Measurements from ENCODE around the gene ZNF428.

ZNF428 gene, protein sequence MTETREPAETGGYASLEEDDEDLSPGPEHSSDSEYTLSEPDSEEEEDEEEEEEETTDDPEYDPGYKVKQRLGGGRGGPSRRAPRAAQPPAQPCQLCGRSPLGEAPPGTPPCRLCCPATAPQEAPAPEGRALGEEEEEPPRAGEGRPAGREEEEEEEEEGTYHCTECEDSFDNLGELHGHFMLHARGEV

DNA sequence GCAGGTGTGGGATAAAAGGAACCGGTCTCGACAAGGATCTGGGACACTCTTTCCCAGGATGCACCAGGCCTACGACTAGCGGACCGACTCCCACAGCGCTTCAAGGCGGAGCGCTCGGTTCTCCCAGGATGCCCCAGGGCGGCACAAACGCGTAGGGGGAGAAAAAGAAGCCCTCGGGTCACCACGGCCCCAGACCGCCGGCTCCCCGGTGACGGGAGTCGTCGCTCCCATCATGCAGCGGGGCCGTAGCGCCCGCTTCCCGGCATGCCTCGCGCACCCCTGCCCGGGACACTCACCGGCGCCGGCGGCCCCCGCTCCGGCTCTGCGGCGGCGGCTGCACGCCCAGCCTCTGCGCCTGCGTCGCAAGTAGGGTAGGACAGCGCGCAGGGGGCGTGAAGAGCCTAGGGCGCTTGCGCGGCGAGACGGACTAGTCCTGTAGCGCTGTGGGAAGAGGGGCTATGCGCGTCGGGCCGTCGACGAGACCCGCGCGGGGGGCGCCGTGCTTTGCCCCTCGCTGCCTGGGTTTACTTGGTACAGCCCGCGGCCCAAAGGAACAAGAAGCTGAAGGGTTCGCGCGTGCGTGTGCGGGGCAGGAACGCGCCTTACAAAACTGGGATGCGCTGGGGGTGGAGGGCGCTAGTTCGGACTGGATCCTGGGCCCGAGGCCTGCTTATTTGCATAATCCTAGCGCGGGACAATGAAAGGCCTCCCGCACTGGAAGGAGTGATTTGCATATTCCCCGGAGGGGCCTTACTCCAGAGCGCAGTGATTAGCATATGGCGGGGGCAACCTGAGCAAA is at the start of gene ZNF428:
ZNF428 (minus strand) TSS at position 368 of the 799 bp plus-strand sequence. CDS start 5,325 bp downstream, outside the sequence.
- CTCF ChIA-PET: no interaction called here
- Mint-ChIP-seq H3K36me3 (no peaks in the 10 kb centered on the region), H3K4me1 (peaks cover 37% of the 10 kb centered on the region), H3K9me3 (no peaks in the 10 kb centered on the region), H3K27ac (peak within 1 kb of the TSS; percentile 98), H3K27me3 (no peaks in the 10 kb centered on the region), H3K4me3 (peak within 1 kb of the TSS; percentile 94)
- peak; percentile 88 for DNase-seq

DNA sequence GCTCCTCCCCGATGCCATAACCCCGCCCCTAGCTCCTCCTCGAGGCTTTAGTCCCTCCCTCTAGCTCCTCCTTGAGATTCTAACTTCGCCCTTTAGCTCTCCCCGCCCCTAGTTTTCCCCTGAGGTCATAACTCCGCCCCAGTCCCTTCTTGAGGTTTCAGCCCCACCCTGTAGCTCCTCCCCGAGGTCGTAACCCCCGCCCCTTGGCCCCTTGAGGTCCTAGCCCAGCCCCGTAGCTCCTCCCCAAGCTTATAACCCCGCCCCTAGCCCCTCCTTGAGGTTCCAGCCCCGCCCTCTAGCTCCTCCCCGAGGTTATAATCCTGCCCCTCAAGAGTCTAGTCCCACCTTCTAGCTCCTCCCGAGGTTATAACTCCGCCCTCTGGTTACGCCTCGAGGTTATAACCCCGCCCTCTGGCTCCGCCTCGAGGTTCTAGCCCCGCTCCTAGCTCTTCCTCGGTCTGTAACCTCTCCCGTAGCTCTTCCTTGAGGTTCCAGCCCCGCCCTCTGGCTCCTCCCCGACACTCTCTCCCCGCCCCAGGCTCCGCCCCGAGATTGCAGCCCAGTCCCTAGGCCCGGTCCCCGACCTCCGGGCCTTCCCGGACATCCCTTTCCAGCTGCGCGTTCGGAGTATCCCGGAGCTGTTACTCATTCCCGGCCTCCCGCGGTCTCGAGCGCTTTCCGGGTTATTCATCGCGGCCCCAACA is 49.1 kb upstream of the ZNF428 start:
- H3K36me3 Mint-ChIP-seq: peaks cover 24% of the 10 kb centered on the region
- H3K4me1 Mint-ChIP-seq: peaks cover 56% of the 10 kb centered on the region
- CTCF ChIA-PET: interaction anchor here (0.7 to 3.5 kb wide), 25 partner anchors 9 to 222 kb away, joined by 3 to 29 read pairs (median 4); partner anchors contain the start of genes IRGQ, KCNN4 and ZNF576
- peaks cover 37% of the 10 kb centered on the region for H3K27me3 Mint-ChIP-seq
- DNase-seq: peak; percentile 99
- H3K9me3 Mint-ChIP-seq: no peaks in the 10 kb centered on the region
- H3K27ac Mint-ChIP-seq: peak overlapping the region; percentile 71
- H3K4me3 Mint-ChIP-seq: peak overlapping the region; percentile 79

DNA sequence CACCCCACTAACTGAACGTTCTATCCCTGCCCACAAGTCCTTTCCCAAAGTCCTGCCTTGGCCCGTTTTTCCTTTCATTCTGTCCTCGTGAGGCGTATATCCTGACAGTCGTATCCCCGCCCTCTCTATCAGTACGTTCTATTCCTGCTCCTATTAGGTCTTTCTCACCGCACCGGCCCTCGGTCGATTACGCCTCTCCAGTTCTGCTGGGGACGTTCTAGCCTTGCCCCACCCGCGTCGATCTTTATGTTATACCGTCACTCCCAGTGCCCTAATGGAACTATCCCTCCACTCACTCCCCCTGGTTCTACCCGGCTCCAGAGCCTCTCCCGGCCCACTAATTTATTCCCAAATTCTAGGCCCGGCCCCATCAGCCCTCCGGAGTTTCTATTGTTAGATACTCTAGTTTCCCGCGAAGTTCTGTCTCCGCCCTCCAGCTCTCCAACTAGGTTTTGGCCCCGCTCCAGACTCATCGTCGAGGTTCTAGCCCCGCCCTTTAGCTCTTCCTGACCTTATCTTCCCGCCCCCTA is 48.5 kb upstream of the ZNF428 start:
- DNase-seq: no peak
- Mint-ChIP-seq H3K9me3 (no peaks in the 10 kb centered on the region), H3K4me1 (peaks cover 62% of the 10 kb centered on the region), H3K27ac (peak overlapping the region; percentile 71), H3K4me3 (peak overlapping the region; percentile 79), H3K27me3 (peaks cover 37% of the 10 kb centered on the region), H3K36me3 (peaks cover 25% of the 10 kb centered on the region)
- CTCF ChIA-PET: interaction anchor here (0.7 to 3.5 kb wide), 25 partner anchors 9 to 221 kb away, joined by 3 to 29 read pairs (median 4); partner anchors contain the start of genes IRGQ, KCNN4 and ZNF576

DNA sequence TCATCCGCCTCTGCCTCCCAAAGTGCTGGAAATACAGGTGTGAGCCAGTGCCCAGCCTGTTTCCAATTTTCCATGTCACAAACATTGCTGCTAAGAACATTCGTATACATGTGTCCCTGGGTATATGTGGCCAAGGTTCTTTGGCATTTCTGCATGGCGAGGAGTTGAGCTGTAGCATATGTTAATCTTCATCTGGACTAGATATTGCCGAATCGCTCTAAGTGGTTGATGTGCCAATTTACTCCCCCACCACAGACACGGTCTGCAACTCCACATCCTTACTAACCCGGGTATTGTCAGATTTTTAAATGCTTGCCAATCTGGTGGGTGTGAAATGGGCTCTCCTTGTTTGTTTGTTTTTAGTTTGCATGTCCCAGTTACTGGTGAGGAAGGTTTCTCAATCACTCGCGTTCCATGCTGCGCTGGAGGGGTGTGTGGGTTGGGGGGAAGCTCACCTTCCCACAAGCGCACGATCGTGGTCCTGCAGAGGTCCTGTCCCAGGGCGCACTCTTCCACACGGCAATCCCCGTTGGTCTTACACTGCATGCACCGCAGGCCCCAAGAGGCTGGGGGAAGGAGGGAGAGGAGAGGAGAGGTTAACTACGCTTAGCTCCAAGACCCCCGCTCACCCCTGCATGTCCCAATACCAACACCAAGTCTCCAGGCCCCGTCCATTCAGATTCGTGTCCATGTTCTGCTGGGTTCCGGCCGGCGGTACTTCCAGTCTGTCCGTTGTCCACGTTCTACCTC is 47.9 kb upstream of the ZNF428 start:
- Mint-ChIP-seq H3K27me3 (peaks cover 33% of the 10 kb centered on the region), H3K4me3 (peak overlapping the region; percentile 79), H3K27ac (peak overlapping the region; percentile 71), H3K36me3 (peaks cover 30% of the 10 kb centered on the region), H3K9me3 (no peaks in the 10 kb centered on the region), H3K4me1 (peaks cover 66% of the 10 kb centered on the region)
- CTCF ChIA-PET: interaction anchor here (1.5 to 3.5 kb wide), 2 partner anchors 77 to 111 kb away, joined by 9 to 29 read pairs; no protein-coding TSS in a partner anchor
- no peak for DNase-seq

DNA sequence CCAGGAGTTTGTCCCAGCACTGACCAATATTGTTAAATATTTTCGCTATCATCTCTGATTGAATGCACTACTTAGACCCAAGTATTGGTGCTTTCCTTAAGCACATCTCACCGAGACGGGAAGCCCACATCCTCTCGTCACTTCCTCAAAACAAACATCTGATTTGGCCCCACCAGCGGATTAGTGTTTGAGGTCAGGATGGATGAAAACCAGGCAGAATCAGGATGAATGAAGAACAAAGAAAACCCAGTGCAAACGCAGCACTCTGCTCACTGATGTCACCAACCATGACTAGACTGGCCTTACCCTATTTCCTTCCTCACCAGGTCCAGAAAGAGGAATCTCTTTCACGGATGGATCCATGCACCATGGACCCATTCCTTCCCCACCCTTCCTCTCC is 44.6 kb upstream of the ZNF428 start:
- Mint-ChIP-seq H3K9me3 (no peaks in the 10 kb centered on the region), H3K27ac (peak overlapping the region; percentile 75), H3K4me1 (peaks cover 50% of the 10 kb centered on the region), H3K4me3 (peak overlapping the region; percentile 22), H3K27me3 (peaks cover 9% of the 10 kb centered on the region), H3K36me3 (peaks cover 41% of the 10 kb centered on the region)
- peak; percentile 68 for DNase-seq
- CTCF ChIA-PET: no interaction called here

DNA sequence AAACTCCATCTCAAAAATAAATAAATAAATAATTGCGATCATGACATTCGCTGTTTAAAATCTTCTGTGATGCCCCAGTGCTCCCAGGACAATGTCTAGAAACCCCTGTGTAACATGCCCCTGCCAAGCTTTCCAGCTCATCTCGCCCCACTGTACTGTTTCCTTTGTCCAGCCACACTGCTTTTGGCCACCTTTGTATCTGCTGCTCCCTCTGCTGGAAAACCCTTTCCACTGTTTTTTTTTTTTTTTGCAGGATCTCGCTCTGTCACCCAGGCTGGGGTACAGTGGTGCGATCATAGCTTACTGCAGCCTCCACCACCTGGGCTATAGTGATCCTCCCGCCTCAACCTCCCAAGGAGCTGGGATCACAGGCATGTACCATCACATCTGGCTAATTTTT is 43.1 kb upstream of the ZNF428 start:
- Mint-ChIP-seq H3K4me1 (peaks cover 36% of the 10 kb centered on the region), H3K27ac (no peak overlapping the region), H3K4me3 (no peak overlapping the region), H3K27me3 (no peaks in the 10 kb centered on the region), H3K36me3 (peaks cover 42% of the 10 kb centered on the region), H3K9me3 (peaks cover 5% of the 10 kb centered on the region)
- DNase-seq: no peak
- CTCF ChIA-PET: interaction anchor here (1.7 kb wide), 1 partner anchor 14 kb away, joined by 5 read pairs; no protein-coding TSS in a partner anchor

DNA sequence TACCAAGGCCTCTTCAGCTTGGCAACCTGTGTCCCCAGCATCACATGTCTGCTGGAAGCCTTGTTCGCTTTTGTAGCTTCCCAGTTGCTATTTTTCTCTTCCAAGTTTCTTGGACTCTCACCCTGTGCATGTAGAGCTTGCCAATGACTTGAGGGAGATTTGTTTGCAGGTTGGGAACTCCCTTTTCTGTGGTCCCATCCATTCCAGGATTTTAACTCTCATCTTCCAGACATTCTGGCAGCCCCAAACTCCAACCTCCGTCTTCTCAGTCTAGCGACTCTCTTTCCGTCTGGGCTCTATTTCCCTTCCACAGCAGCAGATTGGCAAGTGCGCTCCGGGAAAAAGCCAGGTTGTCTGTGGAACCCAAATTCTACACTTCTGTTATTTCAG is 41.5 kb upstream of the ZNF428 start:
- DNase-seq: no peak
- Mint-ChIP-seq H3K4me1 (peaks cover 30% of the 10 kb centered on the region), H3K9me3 (peaks cover 5% of the 10 kb centered on the region), H3K27ac (no peak overlapping the region), H3K27me3 (no peaks in the 10 kb centered on the region), H3K36me3 (peaks cover 40% of the 10 kb centered on the region), H3K4me3 (no peak overlapping the region)
- CTCF ChIA-PET: no interaction called here

DNA sequence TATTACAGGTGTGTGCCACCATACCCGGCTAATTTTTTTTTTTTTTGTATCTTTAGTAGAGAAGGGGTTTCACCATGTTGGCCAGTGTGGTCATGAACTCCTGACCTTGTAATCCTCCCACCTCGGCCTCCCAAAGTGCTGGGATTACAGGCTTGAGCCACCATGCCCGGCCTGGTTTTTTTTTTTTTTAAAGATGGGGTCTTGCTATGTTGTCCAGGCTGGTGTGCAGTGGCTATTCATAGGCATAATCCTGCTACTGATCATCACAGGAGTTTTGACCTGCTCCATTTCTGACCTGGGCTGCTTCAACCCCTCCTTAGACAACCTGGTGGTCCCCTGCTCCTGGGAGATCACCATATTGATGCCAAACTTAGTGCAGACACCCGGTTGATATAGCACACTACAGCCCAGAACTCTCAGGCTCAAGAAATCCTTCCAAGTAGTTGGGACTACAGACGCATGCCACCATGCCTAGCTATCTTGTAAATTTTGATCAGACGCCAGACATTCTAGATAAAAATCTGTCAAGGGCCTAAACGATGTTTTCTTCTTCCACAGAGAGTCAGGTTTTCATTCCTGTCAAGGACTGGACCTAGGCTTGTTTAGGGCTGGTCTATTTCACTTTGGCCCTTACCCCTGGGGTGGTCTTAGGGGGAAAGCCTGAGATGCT is 41.0 kb upstream of the ZNF428 start:
- Mint-ChIP-seq H3K27ac (no peak overlapping the region), H3K4me1 (peaks cover 30% of the 10 kb centered on the region), H3K36me3 (peaks cover 46% of the 10 kb centered on the region), H3K27me3 (no peaks in the 10 kb centered on the region), H3K4me3 (no peak overlapping the region), H3K9me3 (peaks cover 5% of the 10 kb centered on the region)
- DNase-seq: no peak
- CTCF ChIA-PET: interaction anchor here (1.5 kb wide), 1 partner anchor 20 kb away, joined by 3 read pairs; no protein-coding TSS in a partner anchor

DNA sequence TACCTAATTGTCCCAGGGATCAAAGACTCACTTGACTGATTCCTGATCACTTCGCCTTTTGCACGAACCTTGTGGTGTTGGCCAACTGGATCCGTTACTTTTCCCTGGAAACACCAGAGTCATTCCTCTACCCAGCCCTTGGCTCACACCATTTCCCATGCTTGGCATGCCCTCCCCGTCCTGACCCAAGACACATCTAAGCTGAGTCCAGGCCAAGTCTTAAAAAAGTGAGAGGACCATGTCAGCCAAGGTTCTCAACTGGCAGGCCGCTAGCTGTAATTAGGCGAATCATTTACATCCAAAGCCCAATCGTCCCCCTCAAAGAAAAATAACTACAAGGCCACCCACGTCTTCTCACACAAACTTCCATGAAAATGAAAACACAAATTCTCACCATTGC is 39.1 kb upstream of the ZNF428 start:
- H3K4me1 Mint-ChIP-seq: peaks cover 11% of the 10 kb centered on the region
- no peak overlapping the region for H3K27ac Mint-ChIP-seq
- peaks cover 45% of the 10 kb centered on the region for H3K36me3 Mint-ChIP-seq
- H3K4me3 Mint-ChIP-seq: no peak overlapping the region
- no peaks in the 10 kb centered on the region for H3K27me3 Mint-ChIP-seq
- peaks cover 5% of the 10 kb centered on the region for H3K9me3 Mint-ChIP-seq
- CTCF ChIA-PET: interaction anchor here (1.6 kb wide), 1 partner anchor 10 kb away, joined by 4 read pairs; no protein-coding TSS in a partner anchor
- DNase-seq: no peak

DNA sequence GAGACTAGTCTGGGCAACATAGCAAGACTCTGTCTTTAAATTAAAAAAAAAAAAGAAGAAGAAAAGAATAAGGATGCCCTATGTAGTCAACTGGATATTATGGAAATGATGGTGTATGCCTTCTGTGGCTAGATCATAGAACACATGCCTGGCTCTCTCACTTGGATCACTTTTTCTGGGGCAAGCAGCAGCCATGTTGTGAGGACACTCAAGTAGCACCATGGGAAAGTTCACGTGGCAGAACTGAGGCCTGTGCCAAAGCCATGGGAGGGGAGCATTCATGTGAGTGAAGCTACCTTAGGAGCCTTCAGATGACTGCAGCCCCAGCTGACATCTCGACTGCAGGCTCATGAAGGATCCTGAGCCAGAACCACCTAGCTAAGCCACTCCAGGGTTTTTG is 38.6 kb upstream of the ZNF428 start:
- H3K9me3 Mint-ChIP-seq: peaks cover 5% of the 10 kb centered on the region
- H3K4me3 Mint-ChIP-seq: no peak overlapping the region
- DNase-seq: no peak
- H3K36me3 Mint-ChIP-seq: peaks cover 45% of the 10 kb centered on the region
- CTCF ChIA-PET: interaction anchor here (1.6 kb wide), 1 partner anchor 10 kb away, joined by 4 read pairs; no protein-coding TSS in a partner anchor
- peaks cover 6% of the 10 kb centered on the region for H3K4me1 Mint-ChIP-seq
- H3K27me3 Mint-ChIP-seq: no peaks in the 10 kb centered on the region
- no peak overlapping the region for H3K27ac Mint-ChIP-seq

DNA sequence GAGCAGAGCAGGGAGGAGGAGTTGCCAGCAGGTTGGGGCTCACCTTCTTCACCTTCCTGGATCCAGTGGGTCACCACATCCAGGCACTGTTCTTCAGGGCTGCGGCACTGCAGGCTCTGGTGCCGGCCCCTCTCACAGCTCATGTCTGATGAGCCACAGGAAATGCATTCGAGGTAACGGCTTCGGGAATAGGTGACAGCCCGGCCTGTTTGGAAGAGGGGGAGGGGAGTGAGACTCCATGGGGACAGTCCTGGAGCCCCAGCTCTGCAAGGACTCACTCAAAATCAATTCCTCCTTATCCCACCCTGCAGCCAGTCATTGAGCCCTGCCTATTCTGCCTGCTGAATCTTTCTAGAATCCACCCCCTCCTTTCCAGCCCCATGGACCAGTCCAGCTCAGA is 37.0 kb upstream of the ZNF428 start:
- DNase-seq: no peak
- Mint-ChIP-seq H3K4me3 (no peak overlapping the region), H3K9me3 (peaks cover 5% of the 10 kb centered on the region), H3K27me3 (no peaks in the 10 kb centered on the region), H3K4me1 (peaks cover 3% of the 10 kb centered on the region), H3K27ac (no peak overlapping the region), H3K36me3 (peaks cover 40% of the 10 kb centered on the region)
- CTCF ChIA-PET: no interaction called here

DNA sequence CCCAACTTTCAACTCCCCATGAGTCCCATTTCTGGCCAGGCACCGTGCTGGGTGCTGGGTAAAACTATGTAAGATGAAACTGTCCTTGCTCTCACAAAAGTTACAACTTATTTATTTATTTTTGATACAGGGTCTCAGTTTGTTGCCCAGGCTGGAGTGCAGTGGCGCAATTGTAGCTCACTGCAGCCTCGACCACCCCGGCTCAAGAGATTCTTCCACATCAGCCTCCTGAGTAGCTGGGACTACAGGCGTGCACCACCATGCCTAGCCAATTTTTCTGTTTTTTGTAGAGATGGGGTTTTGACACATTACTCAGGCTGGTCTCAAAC is 33.1 kb upstream of the ZNF428 start:
- no peak overlapping the region for H3K27ac Mint-ChIP-seq
- H3K36me3 Mint-ChIP-seq: peaks cover 27% of the 10 kb centered on the region
- H3K4me1 Mint-ChIP-seq: peaks cover 3% of the 10 kb centered on the region
- DNase-seq: no peak
- no peaks in the 10 kb centered on the region for H3K9me3 Mint-ChIP-seq
- CTCF ChIA-PET: interaction anchor here (1.1 to 2.0 kb wide), 4 partner anchors 97 to 206 kb away, joined by 3 to 6 read pairs (median 5); no protein-coding TSS in a partner anchor
- no peaks in the 10 kb centered on the region for H3K27me3 Mint-ChIP-seq
- no peak overlapping the region for H3K4me3 Mint-ChIP-seq

All from activated naive CD4-positive, alpha-beta T cell treated with anti-CD3 and anti-CD28 coated beads, Interleukin-2, amount 10 ng/mL, durations not matched to agents 7 days and 5 days (primary cell).